HCT116 (cell line): ENCODE results near the gene ZNF436. TPM values are rescaled to one million over a fixed set of nuclear protein-coding genes. Genes with fewer than 3 reads are reported as not detected.

Source experiments
- ATAC-seq: fragments of 200-7000 bp; cut with Tn5 transposase; 2 replicates; pipeline ENCODE4 v1.9.1; 2020; ENCODE audit warnings: mild to moderate bottlenecking, moderate library complexity
- BruUV-seq: library from RNA; stranded (reverse); fragments of 400-500 nt; replicated peaks from 2 replicates; lab custom pipeline; 2021; lab: Mats Ljungman, UMichigan
- CTCF ChIA-PET: fragments of 300-600 bp; sonication (Branson Sonifier 250); formaldehyde crosslinking; loops from one replicate; lab custom pipeline; 2021; ENCODE audit warnings: antibody characterized with exemption; lab: Charles Lee
- POLR2A ChIA-PET: fragments of 300-600, 350-600 bp; sonication (Branson Sonifier 250); formaldehyde crosslinking; loops from one replicate; lab custom pipeline; 2021; ENCODE audit warnings: antibody characterized with exemption; lab: Charles Lee
- RAD21 ChIA-PET, 2 experiments: fragments of 300-600 bp; sonication (Branson Sonifier 250); formaldehyde crosslinking; loops; one replicate each; lab custom pipeline; 2023; ENCODE audit warnings: low total read pairs in 2 of 2; ENCODE audit not compliant: uncharacterized antibody in 2 of 2, unreplicated experiment in 2 of 2, low non-redundant PET in 1 of 2; lab: Charles Lee
- DNase-seq: peaks from one replicate; pipeline ENCODE4 v3.0.0-alpha.2; 2010; ENCODE audit warnings: low read depth, low spot score
- H2AFZ ChIP-seq: fragments of 200-600 bp; shearing (Covaris generic), sonication (generic); 2 replicates; pipeline ENCODE4 v1.6.1; 2017; ENCODE audit warnings: low read depth, mixed run types, mixed read lengths, antibody characterized with exemption, low read length; ENCODE audit not compliant: poor library complexity, severe bottlenecking
- H3K27ac ChIP-seq: 2 replicates; pipeline ENCODE4 v1.5.1; 2012; ENCODE audit warnings: low read depth, low read length
- H3K27me3 ChIP-seq: fragments of 200-600 bp; sonication (generic); 2 replicates; pipeline ENCODE4 v1.6.1; 2016; ENCODE audit warnings: mixed run types, low read length, mixed read lengths; ENCODE audit not compliant: insufficient read depth
- H3K36me3 ChIP-seq, 2 experiments: fragments of 200-500 bp in 1 of 2; fragments of 200-600 bp in 1 of 2; sonication (Bioruptor generic) in 1 of 2; sonication (generic) in 1 of 2; 2 replicates each; pipeline versions ENCODE4 v1.5.1 to v1.6.1; 2014 to 2016; ENCODE audit warnings: low read length in 2 of 2, inconsistent platforms in 1 of 2, mixed read lengths in 1 of 2, mixed run types in 1 of 2; ENCODE audit not compliant: insufficient read depth in 2 of 2, control insufficient read depth in 1 of 2
- H3K4me1 ChIP-seq, 2 experiments: fragments of 200-600 bp in 1 of 2; sonication (generic) in 1 of 2; 2 replicates each; pipeline versions ENCODE4 v1.5.1 to v1.6.1; 2012 to 2017; ENCODE audit warnings: low read length in 2 of 2, inconsistent platforms in 1 of 2, mild to moderate bottlenecking in 1 of 2, mixed read lengths in 1 of 2, mixed run types in 1 of 2, moderate library complexity in 1 of 2; ENCODE audit not compliant: insufficient read depth in 2 of 2, control insufficient read depth in 1 of 2
- H3K4me2 ChIP-seq: fragments of 200-600 bp; sonication (generic); 2 replicates; pipeline ENCODE4 v1.6.1; 2017; ENCODE audit warnings: mixed run types, low read length, mixed read lengths
- H3K4me3 ChIP-seq, 2 experiments: fragments of 200-600 bp in 1 of 2; sonication (generic) in 1 of 2; replicated peaks in 1 of 2; 2 replicates each; pipeline ENCODE4 v1.5.1; 2011 to 2016; ENCODE audit warnings: low read length in 2 of 2, control low read depth in 1 of 2, low read depth in 1 of 2, mild to moderate bottlenecking in 1 of 2, mixed read lengths in 1 of 2, mixed run types in 1 of 2
- H3K79me2 ChIP-seq: fragments of 200-600 bp; sonication (generic); 2 replicates; pipeline ENCODE4 v1.6.1; 2017; ENCODE audit warnings: mild to moderate bottlenecking, mixed run types, low read length, moderate library complexity, mixed read lengths; ENCODE audit not compliant: insufficient read depth
- H3K9ac ChIP-seq: fragments of 200-600 bp; sonication (generic); 2 replicates; pipeline ENCODE4 v1.6.1; 2016; ENCODE audit warnings: low read length, mixed read lengths
- H3K9me2 ChIP-seq: fragments of 200-600 bp; sonication (generic), shearing (Covaris generic); 2 replicates; pipeline ENCODE4 v1.6.1; 2017; ENCODE audit warnings: mixed run types, mild to moderate bottlenecking, moderate library complexity; ENCODE audit not compliant: insufficient read depth
- H3K9me3 ChIP-seq, 2 experiments: fragments of 200-500 bp in 1 of 2; fragments of 200-600 bp in 1 of 2; sonication (Bioruptor generic) in 1 of 2; sonication (generic) in 1 of 2; 2 replicates each; pipeline ENCODE4 v1.6.1; 2014 to 2017; ENCODE audit warnings: low read length in 2 of 2, mixed read lengths in 2 of 2, inconsistent platforms in 1 of 2, low read depth in 1 of 2, mild to moderate bottlenecking in 1 of 2, mixed run types in 1 of 2, moderate library complexity in 1 of 2; ENCODE audit not compliant: control insufficient read depth in 1 of 2, insufficient read depth in 1 of 2
- H4K20me1 ChIP-seq: fragments of 200-600 bp; sonication (generic), shearing (Covaris generic); 2 replicates; pipeline ENCODE4 v1.6.1; 2017; ENCODE audit warnings: mixed run types, mild to moderate bottlenecking, moderate library complexity; ENCODE audit not compliant: insufficient read depth
- ATF3 ChIP-seq: IDR thresholded peaks from 2 replicates; pipeline ENCODE4 v1.6.1; 2012
- EZH2phosphoT487 ChIP-seq: fragments of 200-600 bp; IDR thresholded peaks from 2 replicates; pipeline ENCODE4 v1.6.1; 2018; ENCODE audit warnings: antibody characterized with exemption, borderline replicate concordance
- FOSL1 ChIP-seq: IDR thresholded peaks from 2 replicates; pipeline ENCODE4 v1.6.1; 2012; ENCODE audit warnings: low read depth
- RAD21 ChIP-seq: IDR thresholded peaks from 2 replicates; pipeline ENCODE4 v1.6.1; 2012; ENCODE audit warnings: low read depth, mild to moderate bottlenecking
- SIN3A ChIP-seq: IDR thresholded peaks from 2 replicates; pipeline ENCODE4 v1.6.1; 2012; ENCODE audit warnings: low read depth
- SP1 ChIP-seq: IDR thresholded peaks from 2 replicates; pipeline ENCODE4 v1.6.1; 2012; ENCODE audit warnings: low read depth
- YY1 ChIP-seq: IDR thresholded peaks from 2 replicates; pipeline ENCODE4 v1.6.1; 2011; ENCODE audit warnings: low read length, low read depth, moderate library complexity, mild to moderate bottlenecking; ENCODE audit not compliant: insufficient replicate concordance; ENCODE audit errors: extremely low read depth
- ZBTB33 ChIP-seq: IDR thresholded peaks from 2 replicates; pipeline ENCODE4 v1.6.1; 2011; ENCODE audit warnings: mild to moderate bottlenecking, low read length, moderate library complexity; ENCODE audit not compliant: insufficient replicate concordance; ENCODE audit errors: extremely low read depth
- ZFX ChIP-seq: fragments of 450-650 bp; IDR thresholded peaks from 2 replicates; pipeline ENCODE4 v1.6.1; 2017
- intact Hi-C: fragments of 100-400 bp; cut with micrococcal nuclease; formaldehyde crosslinking; loops from 2 replicates; pipeline ENCODE4 v1.10.0; 2022
- total RNA-seq: library from RNA; stranded (reverse); gene quantifications from one replicate; pipeline ENCODE4 v1.2.1, GENCODE V29; 2021; ENCODE audit not compliant: unreplicated experiment

Gene ZNF436
- total RNA-seq, 1 experiment from 2014 or later: 8.1 TPM

GRCh38 chr1:23401313-23401712 is 31.7 kb upstream of the ZNF436 start:
- RAD21 ChIA-PET: no interaction called here
- no peaks in the 10 kb centered on the region for H4K20me1 ChIP-seq
- intact Hi-C loops: loop anchor here (10.0 kb wide), 1 partner anchor 427 kb away; the partner anchor contains the start of gene LACTBL1
- no peak for ATAC-seq
- TF ChIP-seq FOSL1: no peak
- TF ChIP-seq EZH2phosphoT487: no peak
- no peak for TF ChIP-seq YY1
- no peak for TF ChIP-seq SP1
- TF ChIP-seq ATF3: no peak
- TF ChIP-seq RAD21: no peak
- TF ChIP-seq ZFX: no peak
- no peak for TF ChIP-seq SIN3A
- TF ChIP-seq ZBTB33: no peak
- no peak overlapping the region for H3K4me2 ChIP-seq
- H3K9me2 ChIP-seq: no peaks in the 10 kb centered on the region
- BruUV-seq: no TSS peak
- H3K4me1 ChIP-seq: peaks cover 21 to 37% of the 10 kb centered on the region in 2 experiments
- H3K79me2 ChIP-seq: no peaks in the 10 kb centered on the region
- H3K27ac ChIP-seq: no peak overlapping the region
- H3K4me3 ChIP-seq: no peak overlapping the region
- no peaks in the 10 kb centered on the region for H3K9me3 ChIP-seq
- no peaks in the 10 kb centered on the region for H3K27me3 ChIP-seq
- no peak for DNase-seq
- H2AFZ ChIP-seq: no peak overlapping the region
- POLR2A ChIA-PET: no interaction called here
- no peaks in the 10 kb centered on the region for H3K36me3 ChIP-seq
- H3K9ac ChIP-seq: no peak overlapping the region
- CTCF ChIA-PET: no interaction called here
